Measurements from ENCODE around the gene S100A3. TPM values are rescaled to one million over a fixed set of nuclear protein-coding genes. Genes with fewer than 3 reads are reported as not detected.

Gene S100A3
- total and polyA plus RNA-seq, 2 of the 13 experiments (the other 11 are each of a cell fraction or from before 2014, with no cell fraction given), result 2.5 to 4.5 TPM

GRCh38 chr1:153510984-153511410 is 38.1 kb downstream of the S100A3 start (continued):
- TF ChIP-seq NR3C1 (CRISPR knock-in tag; IDR thresholded peaks at IDR 0.05) (no peak), SNAI1 (CRISPR knock-in tag; IDR thresholded peaks at IDR 0.05; ENCODE audit: borderline replicate concordance) (no peak), ZBTB4 (CRISPR knock-in tag; IDR thresholded peaks at IDR 0.05; ENCODE audit: borderline replicate concordance) (0 out of 2 replicates have a peak, but pooled peaks have one; percentile 10), ZNF557 (CRISPR knock-in tag; IDR thresholded peaks at IDR 0.05) (no peak), ETS1 (CRISPR knock-in tag; IDR thresholded peaks at IDR 0.05) (no peak), GATA4 (IDR thresholded peaks at IDR 0.05; ENCODE audit: borderline replicate concordance, low read depth) (no peak), CSRNP1 (CRISPR knock-in tag; IDR thresholded peaks at IDR 0.05) (no peak), ZNF296 (CRISPR knock-in tag; conservative IDR thresholded peaks at IDR 0.05) (no peak), ZNF484 (CRISPR knock-in tag; IDR thresholded peaks at IDR 0.05; ENCODE audit: borderline replicate concordance, low read depth) (no peak), ZNF24 (IDR thresholded peaks at IDR 0.05) (no peak), SNAPC5 (CRISPR knock-in tag; IDR thresholded peaks at IDR 0.05; ENCODE audit: borderline replicate concordance) (no peak), ZSCAN30 (CRISPR knock-in tag; IDR thresholded peaks at IDR 0.05) (no peak), GATAD2A (CRISPR knock-in tag; IDR thresholded peaks at IDR 0.05) (peak; percentile 72), THAP8 (CRISPR knock-in tag; IDR thresholded peaks at IDR 0.05; ENCODE audit: borderline replicate concordance) (no peak)
- TF ChIP-seq, protein P1, sequence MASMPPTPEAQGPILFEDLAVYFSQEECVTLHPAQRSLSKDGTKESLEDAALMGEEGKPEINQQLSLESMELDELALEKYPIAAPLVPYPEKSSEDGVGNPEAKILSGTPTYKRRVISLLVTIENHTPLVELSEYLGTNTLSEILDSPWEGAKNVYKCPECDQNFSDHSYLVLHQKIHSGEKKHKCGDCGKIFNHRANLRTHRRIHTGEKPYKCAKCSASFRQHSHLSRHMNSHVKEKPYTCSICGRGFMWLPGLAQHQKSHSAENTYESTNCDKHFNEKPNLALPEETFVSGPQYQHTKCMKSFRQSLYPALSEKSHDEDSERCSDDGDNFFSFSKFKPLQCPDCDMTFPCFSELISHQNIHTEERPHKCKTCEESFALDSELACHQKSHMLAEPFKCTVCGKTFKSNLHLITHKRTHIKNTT (CRISPR knock-in tag; IDR thresholded peaks at IDR 0.05), result no peak
- TF ChIP-seq, protein P2, sequence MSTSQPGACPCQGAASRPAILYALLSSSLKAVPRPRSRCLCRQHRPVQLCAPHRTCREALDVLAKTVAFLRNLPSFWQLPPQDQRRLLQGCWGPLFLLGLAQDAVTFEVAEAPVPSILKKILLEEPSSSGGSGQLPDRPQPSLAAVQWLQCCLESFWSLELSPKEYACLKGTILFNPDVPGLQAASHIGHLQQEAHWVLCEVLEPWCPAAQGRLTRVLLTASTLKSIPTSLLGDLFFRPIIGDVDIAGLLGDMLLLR (CRISPR knock-in tag; IDR thresholded peaks at IDR 0.05), result no peak
- TF ChIP-seq, protein P3, sequence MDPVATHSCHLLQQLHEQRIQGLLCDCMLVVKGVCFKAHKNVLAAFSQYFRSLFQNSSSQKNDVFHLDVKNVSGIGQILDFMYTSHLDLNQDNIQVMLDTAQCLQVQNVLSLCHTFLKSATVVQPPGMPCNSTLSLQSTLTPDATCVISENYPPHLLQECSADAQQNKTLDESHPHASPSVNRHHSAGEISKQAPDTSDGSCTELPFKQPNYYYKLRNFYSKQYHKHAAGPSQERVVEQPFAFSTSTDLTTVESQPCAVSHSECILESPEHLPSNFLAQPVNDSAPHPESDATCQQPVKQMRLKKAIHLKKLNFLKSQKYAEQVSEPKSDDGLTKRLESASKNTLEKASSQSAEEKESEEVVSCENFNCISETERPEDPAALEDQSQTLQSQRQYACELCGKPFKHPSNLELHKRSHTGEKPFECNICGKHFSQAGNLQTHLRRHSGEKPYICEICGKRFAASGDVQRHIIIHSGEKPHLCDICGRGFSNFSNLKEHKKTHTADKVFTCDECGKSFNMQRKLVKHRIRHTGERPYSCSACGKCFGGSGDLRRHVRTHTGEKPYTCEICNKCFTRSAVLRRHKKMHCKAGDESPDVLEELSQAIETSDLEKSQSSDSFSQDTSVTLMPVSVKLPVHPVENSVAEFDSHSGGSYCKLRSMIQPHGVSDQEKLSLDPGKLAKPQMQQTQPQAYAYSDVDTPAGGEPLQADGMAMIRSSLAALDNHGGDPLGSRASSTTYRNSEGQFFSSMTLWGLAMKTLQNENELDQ (CRISPR knock-in tag; IDR thresholded peaks at IDR 0.05; ENCODE audit: borderline replicate concordance), result no peak

All from HepG2 (cell line).